ENCODE measurements around the gene MAP3K14. TPM values are rescaled to one million over a fixed set of nuclear protein-coding genes. Genes with fewer than 3 reads are reported as not detected.

The MAP3K14 gene
- total RNA-seq, 1 experiment from 2014 or later = 3.0 TPM

DNA sequence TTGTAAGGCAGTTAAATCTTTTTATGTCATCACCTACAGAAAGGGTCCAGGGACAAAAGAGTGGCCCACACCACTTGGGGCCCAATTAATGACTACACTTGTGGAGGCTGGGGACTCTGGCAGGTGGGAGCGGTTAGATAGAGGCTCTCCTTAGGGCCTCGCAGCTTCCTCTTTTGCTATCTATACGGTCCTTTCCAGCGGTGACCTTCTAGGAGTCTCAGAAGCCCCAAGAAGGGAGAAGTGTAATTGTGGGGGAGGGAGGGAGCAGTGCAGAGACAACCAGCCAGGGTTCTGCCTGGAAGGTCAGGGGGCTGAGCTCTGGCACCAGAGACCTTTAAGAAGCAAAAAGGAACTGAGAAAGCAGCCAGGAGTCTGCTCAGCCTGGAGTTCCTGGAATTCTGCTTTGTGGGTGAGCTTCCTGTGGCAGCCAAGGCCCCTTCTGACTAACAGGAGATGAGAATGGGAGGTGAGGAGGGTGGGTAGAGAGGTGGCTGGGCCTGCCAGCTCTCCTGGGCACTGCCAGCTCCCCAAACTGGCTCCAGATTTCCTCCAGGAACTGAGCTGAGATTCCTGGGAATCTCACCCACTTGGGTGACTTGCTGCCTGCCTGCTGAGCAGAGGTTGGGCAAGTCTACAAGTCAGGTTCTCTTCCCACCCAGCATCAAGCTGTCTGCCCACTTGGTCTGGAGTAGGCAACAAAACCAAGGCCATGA lies 16.3 kb upstream of the MAP3K14 start:
- BruUV-seq (replicated peaks) = no TSS peak
- no peak for DNase-seq (ENCODE audit: low spot score)
- H3K9me3 ChIP-seq (ENCODE audit: low read depth, low read length, poor library complexity, severe bottlenecking) = no peaks in the 10 kb centered on the region
- H3K27me3 ChIP-seq (replicated peaks; ENCODE audit: insufficient read depth, low read depth, low read length, poor library complexity) = no peaks in the 10 kb centered on the region
- TF ChIP-seq CTCF (conservative IDR thresholded peaks at IDR 0.05; ENCODE audit: low read depth, low read length) = no peak
- TF ChIP-seq EZH2 (IDR thresholded peaks at IDR 0.05; ENCODE audit: borderline replicate concordance, low read depth, low read length, poor library complexity, severe bottlenecking) = no peak
- no peaks in the 10 kb centered on the region for H3K4me1 ChIP-seq (ENCODE audit: insufficient read depth, low read length, poor library complexity, severe bottlenecking)
- no peaks in the 10 kb centered on the region for H3K36me3 ChIP-seq (ENCODE audit: insufficient read depth, low read length, poor library complexity, severe bottlenecking)
- CTCF ChIA-PET = no interaction called here
- POLR2A ChIA-PET (ENCODE audit: low non-redundant PET) = no interaction called here
- intact Hi-C loops (cut with micrococcal nuclease; ENCODE audit: unreplicated experiment) = no loop called here
- no peak overlapping the region for H3K4me3 ChIP-seq (ENCODE audit: low read depth, low read length, poor library complexity, severe bottlenecking)
- no peak overlapping the region for H3K27ac ChIP-seq (ENCODE audit: low read depth, low read length, poor library complexity, severe bottlenecking)

GRCh38 chr17:45332505-45332904 lies 15.7 kb upstream of the MAP3K14 start:
- TF ChIP-seq CTCF (conservative IDR thresholded peaks at IDR 0.05; ENCODE audit: low read depth, low read length) (no peak), EZH2 (IDR thresholded peaks at IDR 0.05; ENCODE audit: borderline replicate concordance, low read depth, low read length, poor library complexity, severe bottlenecking) (no peak)
- BruUV-seq (replicated peaks) = no TSS peak
- Histone ChIP-seq H3K4me3 (ENCODE audit: low read depth, low read length, poor library complexity, severe bottlenecking) (no peak overlapping the region), H3K4me1 (ENCODE audit: insufficient read depth, low read length, poor library complexity, severe bottlenecking) (no peaks in the 10 kb centered on the region), H3K9me3 (ENCODE audit: low read depth, low read length, poor library complexity, severe bottlenecking) (no peaks in the 10 kb centered on the region), H3K27ac (ENCODE audit: low read depth, low read length, poor library complexity, severe bottlenecking) (no peak overlapping the region), H3K27me3 (replicated peaks; ENCODE audit: insufficient read depth, low read depth, low read length, poor library complexity) (no peaks in the 10 kb centered on the region), H3K36me3 (ENCODE audit: insufficient read depth, low read length, poor library complexity, severe bottlenecking) (no peaks in the 10 kb centered on the region)
- intact Hi-C loops (cut with micrococcal nuclease; ENCODE audit: unreplicated experiment) = no loop called here
- DNase-seq (ENCODE audit: low spot score) = no peak
- CTCF ChIA-PET = no interaction called here
- POLR2A ChIA-PET (ENCODE audit: low non-redundant PET) = no interaction called here

DNA sequence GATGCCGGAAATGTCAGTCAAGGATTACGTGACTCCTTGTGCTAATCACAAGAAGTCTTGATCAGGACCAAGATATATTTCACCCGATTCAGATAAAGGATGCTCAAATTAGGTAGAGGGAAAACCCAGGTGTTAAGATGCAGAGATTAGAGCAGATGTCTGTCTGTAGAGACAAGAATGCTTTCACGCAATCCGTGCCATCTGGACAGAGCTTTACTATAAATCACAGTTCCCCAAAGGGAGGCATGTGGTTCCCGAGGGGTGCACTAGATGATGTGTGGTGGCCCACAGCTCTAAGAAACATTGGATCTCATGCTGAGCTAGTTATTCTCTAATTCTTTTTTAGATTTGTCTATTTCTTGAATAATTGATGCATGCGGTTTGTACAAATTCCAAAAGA lies 9.8 kb upstream of the MAP3K14 start:
- no peak for TF ChIP-seq EZH2 (IDR thresholded peaks at IDR 0.05; ENCODE audit: borderline replicate concordance, low read depth, low read length, poor library complexity, severe bottlenecking)
- TF ChIP-seq CTCF (conservative IDR thresholded peaks at IDR 0.05; ENCODE audit: low read depth, low read length) = no peak
- ChIA-PET POLR2A (ENCODE audit: low non-redundant PET) (no interaction called here), CTCF (no interaction called here)
- intact Hi-C loops (cut with micrococcal nuclease; ENCODE audit: unreplicated experiment) = no loop called here
- Histone ChIP-seq H3K27me3 (replicated peaks; ENCODE audit: insufficient read depth, low read depth, low read length, poor library complexity) (no peaks in the 10 kb centered on the region), H3K4me1 (ENCODE audit: insufficient read depth, low read length, poor library complexity, severe bottlenecking) (no peaks in the 10 kb centered on the region), H3K27ac (ENCODE audit: low read depth, low read length, poor library complexity, severe bottlenecking) (no peak overlapping the region), H3K4me3 (ENCODE audit: low read depth, low read length, poor library complexity, severe bottlenecking) (no peak overlapping the region), H3K36me3 (ENCODE audit: insufficient read depth, low read length, poor library complexity, severe bottlenecking) (no peaks in the 10 kb centered on the region), H3K9me3 (ENCODE audit: low read depth, low read length, poor library complexity, severe bottlenecking) (no peaks in the 10 kb centered on the region)
- peak; percentile 13 for DNase-seq (ENCODE audit: low spot score)
- no TSS peak for BruUV-seq (replicated peaks)

Data from A673 (cell line).